SK-N-SH (cell line): Measurements from ENCODE around the gene TXNDC16. TPM values are rescaled to one million over a fixed set of nuclear protein-coding genes. Genes with fewer than 3 reads are reported as not detected.

ENCODE experiments used
- CTCF ChIA-PET: fragments of 300-600, 350-600 bp; formaldehyde crosslinking; extraction: SDS; loops from one replicate; lab custom pipeline; 2021; lab: Yijun Ruan, JAX
- POLR2A ChIA-PET: fragments of 350-600 bp; sonication (Branson Sonifier 250); formaldehyde crosslinking; extraction: SDS; loops from one replicate; lab custom pipeline; 2020; ENCODE audit warnings: antibody characterized with exemption, inconsistent platforms; lab: Yijun Ruan, JAX
- DNase-seq: peaks from one replicate; pipeline ENCODE4 v3.0.0; 2012
- H2AFZ ChIP-seq: fragments of 200-600 bp; sonication (generic); 2 replicates; pipeline ENCODE4 v1.8.1; 2016; ENCODE audit warnings: antibody characterized with exemption, mild to moderate bottlenecking, low read depth
- H3F3A ChIP-seq: fragments of 200-600 bp; sonication (generic); replicated peaks from 2 replicates; pipeline ENCODE3; 2016; ENCODE audit warnings: antibody characterized with exemption, mild to moderate bottlenecking; ENCODE audit not compliant: insufficient read depth
- H3K27ac ChIP-seq, 2 experiments: fragments of 200-500 bp in 1 of 2; fragments of 200-600 bp in 1 of 2; sonication (Bioruptor generic) in 1 of 2; sonication (generic), shearing (Covaris generic) in 1 of 2; 2 replicates each; pipeline versions ENCODE4 v1.5.1 to v1.6.1; 2014 to 2016; ENCODE audit warnings: low read depth in 2 of 2, inconsistent platforms in 1 of 2, low read length in 1 of 2, mild to moderate bottlenecking in 1 of 2, mixed read lengths in 1 of 2
- H3K27me3 ChIP-seq: fragments of 200-600 bp; sonication (generic), shearing (Covaris generic); 2 replicates; pipeline ENCODE4 v1.6.1; 2016; ENCODE audit warnings: mixed run types; ENCODE audit not compliant: insufficient read depth
- H3K36me3 ChIP-seq, 2 experiments: fragments of 200-500 bp in 1 of 2; fragments of 200-600 bp in 1 of 2; sonication (Bioruptor generic) in 1 of 2; sonication (generic) in 1 of 2; replicated peaks in 1 of 2; 2 replicates each; pipeline versions ENCODE3 to v1.5.1; 2014 to 2016; ENCODE audit warnings: low read length in 1 of 2, mild to moderate bottlenecking in 1 of 2; ENCODE audit not compliant: insufficient read depth in 2 of 2, control insufficient read depth in 1 of 2
- H3K4me1 ChIP-seq, 2 experiments: fragments of 200-500 bp in 1 of 2; fragments of 200-600 bp in 1 of 2; sonication (Bioruptor generic) in 1 of 2; sonication (generic), shearing (Covaris generic) in 1 of 2; 2 replicates each; pipeline versions ENCODE4 v1.5.1 to v1.6.1; 2014 to 2016; ENCODE audit warnings: low read depth in 1 of 2, low read length in 1 of 2, mixed run types in 1 of 2; ENCODE audit not compliant: insufficient read depth in 2 of 2, control insufficient read depth in 1 of 2
- H3K4me2 ChIP-seq: fragments of 200-600 bp; sonication (generic), shearing (Covaris generic); 2 replicates; pipeline ENCODE4 v1.6.1; 2017; ENCODE audit warnings: mixed run types
- H3K4me3 ChIP-seq, 2 experiments: fragments of 200-500 bp in 1 of 2; fragments of 200-600 bp in 1 of 2; sonication (Bioruptor generic) in 1 of 2; sonication (generic), shearing (Covaris generic) in 1 of 2; 2 replicates each; pipeline versions ENCODE4 v1.5.1 to v1.8.1; 2014 to 2016; ENCODE audit warnings: low read depth in 2 of 2, inconsistent platforms in 1 of 2, low read length in 1 of 2, mild to moderate bottlenecking in 1 of 2, mixed read lengths in 1 of 2, moderate library complexity in 1 of 2
- H3K79me2 ChIP-seq: fragments of 200-600 bp; sonication (generic); 2 replicates; pipeline ENCODE4 v1.8.1; 2017; ENCODE audit warnings: mild to moderate bottlenecking; ENCODE audit not compliant: insufficient read depth
- H3K9ac ChIP-seq: fragments of 200-600 bp; sonication (generic); 2 replicates; pipeline ENCODE4 v1.6.1; 2017; ENCODE audit warnings: mixed run types
- H3K9me2 ChIP-seq: fragments of 200-600 bp; sonication (generic); 2 replicates; pipeline ENCODE4 v1.6.1; 2017; ENCODE audit warnings: mixed run types
- H3K9me3 ChIP-seq: fragments of 200-600 bp; sonication (generic); 2 replicates; pipeline ENCODE4 v1.6.1; 2017; ENCODE audit warnings: mixed run types, mild to moderate bottlenecking, moderate library complexity
- H4K20me1 ChIP-seq: fragments of 200-600 bp; sonication (generic); 2 replicates; pipeline ENCODE4 v1.6.1; 2017; ENCODE audit warnings: mild to moderate bottlenecking, mixed run types; ENCODE audit not compliant: insufficient read depth
- CTCF ChIP-seq: fragments of 200-600 bp; sonication (generic); IDR thresholded peaks from 2 replicates; pipeline ENCODE4 v1.6.1; 2017; ENCODE audit warnings: antibody characterized with exemption, mild to moderate bottlenecking, moderate library complexity
- ELF1 ChIP-seq: IDR thresholded peaks from 2 replicates; pipeline ENCODE4 v1.4.0; 2012
- EP300 ChIP-seq, 2 experiments: IDR thresholded peaks; 2 replicates each; pipeline versions ENCODE4 v1.4.0 to v1.6.1; 2012; ENCODE audit warnings: borderline replicate concordance in 1 of 2, low read depth in 1 of 2, low read length in 1 of 2
- FOXJ3 ChIP-seq: sonication (generic); formaldehyde crosslinking; IDR thresholded peaks from 2 replicates; pipeline ENCODE4 v1.5.1; 2020; ENCODE audit warnings: mild to moderate bottlenecking, missing genetic modification reagents
- FOXM1 ChIP-seq: IDR thresholded peaks from 2 replicates; pipeline ENCODE4 v1.4.0; 2012; ENCODE audit warnings: low read depth, mild to moderate bottlenecking
- GABPA ChIP-seq: IDR thresholded peaks from 2 replicates; pipeline ENCODE4 v1.4.0; 2012; ENCODE audit warnings: low read depth, mild to moderate bottlenecking
- GATA2 ChIP-seq: sonication (generic); formaldehyde crosslinking; IDR thresholded peaks from 2 replicates; pipeline ENCODE4 v1.5.0; 2020; ENCODE audit warnings: mild to moderate bottlenecking, missing genetic modification reagents
- MEF2A ChIP-seq: IDR thresholded peaks from 2 replicates; pipeline ENCODE4 v1.4.0; 2012; ENCODE audit warnings: low read depth, borderline replicate concordance
- NRF1 ChIP-seq: IDR thresholded peaks from 2 replicates; pipeline ENCODE4 v1.6.1; 2012; ENCODE audit warnings: low read depth, mild to moderate bottlenecking, low read length
- POLR2AphosphoS5 ChIP-seq: IDR thresholded peaks from 2 replicates; pipeline ENCODE4 v1.6.1; 2012; ENCODE audit warnings: low read depth, low read length
- RAD21 ChIP-seq: IDR thresholded peaks from 2 replicates; pipeline ENCODE4 v1.6.1; 2012; ENCODE audit warnings: mild to moderate bottlenecking, low read length
- RFX5 ChIP-seq: IDR thresholded peaks from 2 replicates; pipeline ENCODE4 v1.6.1; 2012; ENCODE audit warnings: mild to moderate bottlenecking, improper control_type of control experiment, low read length
- SIN3A ChIP-seq: IDR thresholded peaks from 2 replicates; pipeline ENCODE4 v1.6.1; 2012; ENCODE audit warnings: low read depth, mild to moderate bottlenecking, low read length, moderate library complexity, borderline replicate concordance
- TCF12 ChIP-seq: IDR thresholded peaks from 2 replicates; pipeline ENCODE4 v1.4.0; 2012
- TEAD4 ChIP-seq: IDR thresholded peaks from 2 replicates; pipeline ENCODE4 v1.4.0; 2012; ENCODE audit warnings: mild to moderate bottlenecking, borderline replicate concordance; ENCODE audit not compliant: insufficient read depth
- USF2 ChIP-seq: fragments of 150-350 bp; IDR thresholded peaks from 2 replicates; pipeline ENCODE4 v1.6.1; 2017; ENCODE audit warnings: antibody characterized with exemption, low read length, low read depth, borderline replicate concordance
- YY1 ChIP-seq: IDR thresholded peaks from 2 replicates; pipeline ENCODE4 v1.4.0; 2012; ENCODE audit warnings: low read depth, mild to moderate bottlenecking
- WGBS: methylation state at CpG from one replicate; pipeline ENCODE4 v1.1.6; 2017; ENCODE audit warnings: low lambda C conversion rate; 5-methylcytosine and 5-hydroxymethylcytosine counted together
- polyA plus RNA-seq, 3 experiments: library from polyadenylated mRNA; depleted of rRNA; stranded (reverse); fragments of >200 nt; gene quantifications; 2 replicates each; pipeline ENCODE4 v1.2.3, GENCODE V29; 2012
- TF ChIP-seq, protein P1 (sequence below): IDR thresholded peaks from 2 replicates; pipeline ENCODE4 v1.4.0; 2012; ENCODE audit warnings: low read depth
- TF ChIP-seq, protein P2 (sequence below): IDR thresholded peaks from 2 replicates; pipeline ENCODE4; 2012
- TF ChIP-seq, protein P3 (sequence below): fragments of 150-350 bp; IDR thresholded peaks from 2 replicates; pipeline ENCODE4 v1.6.1; 2016; ENCODE audit warnings: mild to moderate bottlenecking, low read depth, low read length

The TXNDC16 gene
- polyA plus RNA-seq, 1 of the 3 experiments (the other 2 are of a cell fraction), result 0.95 TPM

DNA sequence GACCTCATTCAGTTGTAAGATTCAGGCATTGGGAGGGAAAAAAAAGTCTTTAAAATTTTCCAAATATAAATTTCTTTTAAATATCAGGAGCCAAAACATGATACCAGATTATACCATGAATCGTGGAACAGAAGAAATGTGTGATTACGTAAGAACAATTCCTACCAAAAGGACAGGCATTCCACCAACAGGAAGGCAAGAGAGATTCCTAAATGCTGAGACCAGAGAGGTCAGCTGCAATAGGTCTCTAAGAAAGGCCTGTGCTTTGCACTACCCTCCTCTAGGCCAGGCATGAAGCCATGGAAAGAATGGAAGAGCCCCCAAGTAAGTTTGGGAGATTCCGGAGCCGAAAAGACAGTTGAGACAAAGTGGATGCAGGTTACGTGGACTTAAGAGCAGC is 154.5 kb downstream of the TXNDC16 start:
- H3K79me2 ChIP-seq, result no peaks in the 10 kb centered on the region
- H2AFZ ChIP-seq, result no peak overlapping the region
- no peaks in the 10 kb centered on the region for H3K9me3 ChIP-seq
- H3F3A ChIP-seq, result no peaks in the 10 kb centered on the region
- H4K20me1 ChIP-seq, result no peaks in the 10 kb centered on the region
- no peak overlapping the region for H3K4me2 ChIP-seq
- H3K27ac ChIP-seq, result no peak overlapping the region
- 80% methylated on average over 5 of the region's 5 CpGs for WGBS
- TF ChIP-seq, protein P1, sequence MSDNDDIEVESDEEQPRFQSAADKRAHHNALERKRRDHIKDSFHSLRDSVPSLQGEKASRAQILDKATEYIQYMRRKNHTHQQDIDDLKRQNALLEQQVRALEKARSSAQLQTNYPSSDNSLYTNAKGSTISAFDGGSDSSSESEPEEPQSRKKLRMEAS, result no peak
- TF ChIP-seq GATA2 (CRISPR knock-in tag), result no peak
- no peak for TF ChIP-seq POLR2AphosphoS5
- TF ChIP-seq, protein P2, sequence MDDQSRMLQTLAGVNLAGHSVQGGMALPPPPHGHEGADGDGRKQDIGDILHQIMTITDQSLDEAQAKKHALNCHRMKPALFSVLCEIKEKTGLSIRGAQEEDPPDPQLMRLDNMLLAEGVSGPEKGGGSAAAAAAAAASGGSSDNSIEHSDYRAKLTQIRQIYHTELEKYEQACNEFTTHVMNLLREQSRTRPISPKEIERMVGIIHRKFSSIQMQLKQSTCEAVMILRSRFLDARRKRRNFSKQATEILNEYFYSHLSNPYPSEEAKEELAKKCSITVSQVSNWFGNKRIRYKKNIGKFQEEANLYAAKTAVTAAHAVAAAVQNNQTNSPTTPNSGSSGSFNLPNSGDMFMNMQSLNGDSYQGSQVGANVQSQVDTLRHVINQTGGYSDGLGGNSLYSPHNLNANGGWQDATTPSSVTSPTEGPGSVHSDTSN, result no peak
- TF ChIP-seq TEAD4, result no peak
- no peak for TF ChIP-seq ELF1
- TF ChIP-seq, protein P3, sequence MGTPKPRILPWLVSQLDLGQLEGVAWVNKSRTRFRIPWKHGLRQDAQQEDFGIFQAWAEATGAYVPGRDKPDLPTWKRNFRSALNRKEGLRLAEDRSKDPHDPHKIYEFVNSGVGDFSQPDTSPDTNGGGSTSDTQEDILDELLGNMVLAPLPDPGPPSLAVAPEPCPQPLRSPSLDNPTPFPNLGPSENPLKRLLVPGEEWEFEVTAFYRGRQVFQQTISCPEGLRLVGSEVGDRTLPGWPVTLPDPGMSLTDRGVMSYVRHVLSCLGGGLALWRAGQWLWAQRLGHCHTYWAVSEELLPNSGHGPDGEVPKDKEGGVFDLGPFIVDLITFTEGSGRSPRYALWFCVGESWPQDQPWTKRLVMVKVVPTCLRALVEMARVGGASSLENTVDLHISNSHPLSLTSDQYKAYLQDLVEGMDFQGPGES, result no peak
- TF ChIP-seq CTCF, result no peak
- no peak for TF ChIP-seq YY1
- no peak for TF ChIP-seq MEF2A
- no peak for TF ChIP-seq SIN3A
- TF ChIP-seq USF2, result no peak
- no peak for TF ChIP-seq EP300 (IDR thresholded peaks at IDR 0.05; ENCODE audit: borderline replicate concordance in 1 of 2, low read depth in 1 of 2, low read length in 1 of 2)
- no peak for TF ChIP-seq TCF12
- TF ChIP-seq FOXJ3 (CRISPR knock-in tag), result no peak
- TF ChIP-seq FOXM1, result no peak
- no peak for TF ChIP-seq NRF1
- no peak for TF ChIP-seq RAD21
- TF ChIP-seq RFX5, result no peak
- TF ChIP-seq GABPA, result no peak
- no peaks in the 10 kb centered on the region for H3K27me3 ChIP-seq
- no peaks in the 10 kb centered on the region for H3K36me3 ChIP-seq
- no peaks in the 10 kb centered on the region for H3K9me2 ChIP-seq
- H3K4me1 ChIP-seq, result peaks cover 0 to 2% of the 10 kb centered on the region in 2 experiments; a peak in 2 of 4 replicates
- no peak overlapping the region for H3K4me3 ChIP-seq
- no peak for DNase-seq
- POLR2A ChIA-PET, result no interaction called here
- H3K9ac ChIP-seq, result no peak overlapping the region
- CTCF ChIA-PET, result interaction anchor here (1.0 kb wide), 1 partner anchor 15 kb away, joined by 3 read pairs; no protein-coding TSS in a partner anchor
